Measurements from ENCODE around the gene GPLD1.
"Not testable (repeated sequence)": the region's sequence is repeated elsewhere in the genome, so short reads cannot be mapped to it uniquely, and the experiment has no call there.

The GPLD1 gene

DNA sequence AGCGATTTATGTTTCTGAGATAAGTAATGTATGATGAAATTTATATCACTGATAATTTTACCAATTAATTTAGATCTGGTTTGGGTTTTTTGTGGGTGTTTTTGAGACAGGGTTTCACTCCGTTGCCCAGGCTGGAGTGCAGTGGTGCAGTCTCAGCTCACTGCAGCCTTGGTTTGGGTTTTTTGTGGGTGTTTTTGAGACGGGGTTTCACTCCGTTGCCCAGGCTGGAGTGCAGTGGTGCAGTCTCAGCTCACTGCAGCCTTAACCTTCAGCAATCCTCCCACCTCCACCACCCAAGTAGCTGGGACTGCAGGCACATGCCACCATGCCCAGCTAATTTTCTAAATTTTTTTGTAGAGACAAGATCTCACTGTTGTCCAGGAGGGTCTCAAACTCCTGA lies 73.6 kb downstream of the GPLD1 start:
- no peak for DNase-seq (ENCODE audit: low read depth in 3 of 3, low spot score in 1 of 3)

DNA sequence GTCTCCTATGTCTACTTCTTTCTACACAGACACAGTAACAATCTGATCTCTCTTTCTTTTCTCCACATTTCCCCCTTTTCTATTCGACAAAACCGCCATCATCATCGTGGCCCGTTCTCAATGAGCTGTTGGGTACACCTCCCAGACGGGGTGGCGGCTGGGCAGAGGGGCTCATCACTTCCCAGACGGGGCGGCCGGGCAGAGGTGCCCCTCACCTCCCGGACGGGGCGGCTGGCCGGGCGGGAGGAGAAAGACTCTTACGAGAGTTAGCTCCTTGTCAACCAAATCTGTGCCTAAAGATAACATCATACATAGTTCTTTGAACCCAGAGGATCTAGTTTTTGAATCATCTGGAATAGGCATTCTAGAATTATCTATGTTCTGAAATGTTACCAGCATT lies 74.8 kb downstream of the GPLD1 start:
- not testable (repeated sequence) for DNase-seq (ENCODE audit: low read depth in 3 of 3, low spot score in 1 of 3)

DNA sequence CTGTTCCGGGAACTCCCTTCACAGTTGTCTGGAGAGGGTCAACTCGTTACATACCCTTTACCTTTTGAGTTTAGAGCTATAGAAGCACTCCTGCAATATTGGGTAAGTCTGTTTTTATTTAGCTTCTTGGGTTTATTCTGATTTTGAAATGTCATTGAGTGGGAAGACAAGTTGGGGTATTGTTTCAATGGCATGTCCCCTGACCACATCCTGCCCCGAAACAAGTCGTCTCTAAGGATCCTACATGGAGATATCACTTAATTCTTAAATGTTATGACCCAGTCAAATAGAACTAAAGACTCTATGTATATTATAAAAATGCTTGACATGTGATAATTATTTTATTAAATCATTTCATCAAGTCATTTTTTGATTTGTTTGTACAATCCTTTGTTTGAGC lies 77.1 kb downstream of the GPLD1 start:
- no peak for DNase-seq (ENCODE audit: low read depth in 3 of 3, low spot score in 1 of 3)

DNA sequence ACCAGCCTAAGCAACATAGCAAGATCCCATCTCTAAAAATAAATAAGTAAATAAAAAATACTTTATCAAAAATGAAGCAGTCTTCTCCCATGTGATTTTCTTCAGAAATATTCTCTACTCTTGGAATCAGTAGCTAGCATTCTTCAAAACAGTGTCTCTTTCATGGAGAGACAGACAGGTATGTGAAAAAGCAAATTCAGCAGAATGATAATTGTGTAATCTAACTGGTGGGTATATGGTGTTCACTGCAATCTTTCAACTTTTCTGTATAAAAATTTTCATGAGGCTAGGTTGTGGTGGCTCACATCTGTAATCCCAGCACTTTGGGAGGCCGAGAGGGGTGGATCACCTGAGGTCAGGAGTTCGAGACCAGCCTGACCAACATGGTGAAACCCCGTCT lies 78.8 kb downstream of the GPLD1 start:
- DNase-seq (ENCODE audit: low read depth in 3 of 3, low spot score in 1 of 3), result no peak

DNA sequence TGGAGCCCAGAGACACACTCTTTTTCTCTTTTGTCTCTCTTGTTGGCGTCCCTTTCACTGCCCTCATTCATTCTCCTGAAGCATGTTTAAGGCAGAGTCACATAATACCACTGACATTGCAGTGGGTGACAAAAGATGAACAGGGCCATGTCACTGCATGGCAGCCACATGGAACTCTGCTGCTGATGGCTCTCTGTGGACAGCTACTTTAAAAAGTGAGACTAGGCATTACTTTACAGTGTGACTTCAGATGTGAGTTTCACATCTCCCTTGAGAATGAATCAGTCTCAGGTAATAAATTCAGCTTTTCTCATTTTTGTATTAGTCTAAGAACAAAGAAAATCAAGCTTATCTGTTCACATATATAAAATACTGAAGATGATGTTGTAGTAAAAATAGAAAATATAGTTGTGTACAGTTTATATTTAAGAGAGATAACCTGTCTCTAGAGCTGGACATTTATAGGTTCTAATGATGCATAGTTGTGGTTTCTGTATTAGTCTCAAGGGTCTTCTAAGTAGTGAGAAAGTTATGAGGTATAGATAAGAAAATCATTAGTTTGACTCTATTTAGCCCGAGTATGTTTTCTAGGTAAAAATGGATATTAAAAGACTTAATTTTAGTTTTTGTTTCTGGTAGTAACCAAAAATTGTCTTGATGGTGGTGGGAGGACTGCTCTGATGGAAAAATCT lies 80.5 kb downstream of the GPLD1 start:
- DNase-seq (ENCODE audit: low read depth in 3 of 3, low spot score in 1 of 3), result no peak

DNA sequence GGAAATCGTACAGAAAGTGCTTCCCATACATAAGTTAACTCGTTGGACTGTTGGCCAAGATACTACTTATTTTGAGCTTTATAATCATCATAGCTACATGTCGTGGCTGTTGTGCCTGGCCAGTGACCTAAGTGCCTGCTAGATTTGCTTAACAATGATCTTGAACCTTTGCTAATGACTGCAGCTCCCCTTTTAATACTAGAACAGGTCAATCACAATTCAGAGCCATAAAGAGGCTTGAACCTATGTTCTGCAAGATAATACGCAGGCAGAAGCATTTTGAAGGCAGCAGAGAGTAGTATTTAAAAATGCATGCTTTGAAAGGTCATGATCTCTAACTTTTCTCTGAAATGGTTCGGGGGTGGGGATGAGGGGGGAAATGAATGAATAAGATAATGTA lies 84.1 kb downstream of the GPLD1 start:
- DNase-seq (ENCODE audit: low read depth in 3 of 3, low spot score in 1 of 3), result no peak

DNA sequence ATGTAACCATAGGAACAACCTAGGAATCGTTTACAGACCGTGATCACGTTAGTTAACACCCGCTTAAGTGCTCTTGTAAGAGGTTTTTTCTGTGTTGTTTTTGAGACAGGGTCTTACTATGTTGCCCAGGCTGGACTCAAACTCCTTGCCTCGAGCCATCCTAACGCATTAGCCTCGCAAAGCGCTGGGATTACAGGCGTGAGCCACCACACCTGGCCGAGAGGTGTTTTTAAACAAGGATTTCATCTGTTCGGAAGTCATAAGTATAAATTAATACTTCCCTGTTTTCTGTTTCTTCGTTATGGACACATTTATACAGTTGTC lies 85.9 kb downstream of the GPLD1 start:
- DNase-seq (ENCODE audit: low read depth in 3 of 3, low spot score in 1 of 3), result no peak

DNA sequence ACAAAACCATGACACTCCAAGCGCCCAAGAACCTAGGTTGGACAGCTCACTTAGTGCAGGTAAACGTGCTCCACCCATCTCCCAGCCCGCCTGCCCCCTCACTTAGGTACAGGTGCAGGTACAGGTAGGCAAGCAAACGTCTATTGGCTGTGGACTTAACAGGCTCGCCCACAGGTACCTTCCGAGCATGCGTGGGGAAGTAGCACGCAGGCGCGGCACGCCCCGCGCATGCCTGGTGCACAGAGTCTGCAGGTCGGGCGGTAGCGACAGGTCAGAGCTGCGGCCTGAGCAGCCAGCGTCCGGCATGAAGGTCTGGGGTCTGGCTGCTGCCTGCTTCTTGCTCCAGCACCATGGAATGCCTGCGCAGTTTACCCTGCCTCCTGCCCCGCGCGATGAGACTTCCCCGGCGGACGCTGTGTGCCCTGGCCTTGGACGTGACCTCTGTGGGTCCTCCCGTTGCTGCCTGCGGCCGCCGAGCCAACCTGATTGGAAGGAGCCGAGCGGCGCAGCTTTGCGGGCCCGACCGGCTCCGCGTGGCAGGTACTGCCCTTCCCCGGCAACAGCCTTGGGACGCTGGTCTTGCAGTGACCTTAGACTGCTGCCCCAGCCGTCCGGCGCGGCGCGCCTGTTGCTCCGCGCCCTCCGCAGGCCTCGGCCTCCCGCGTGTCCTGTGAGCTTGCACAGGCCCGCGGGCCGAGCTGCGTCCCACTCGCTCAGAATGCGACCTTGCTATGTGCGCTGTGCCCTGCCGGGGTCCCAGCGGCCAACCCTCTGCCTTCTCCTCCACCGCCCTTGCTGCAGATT lies 86.5 kb downstream of the GPLD1 start, which contains the start of gene MRS2:
Gene MRS2 (plus strand): TSS at position 240 of the 804 bp plus-strand sequence. CDS start 111 bp downstream, at position 351.
- DNase-seq (ENCODE audit: low read depth in 3 of 3, low spot score in 1 of 3), result peak; percentile 49 to 63 (median 58)

DNA sequence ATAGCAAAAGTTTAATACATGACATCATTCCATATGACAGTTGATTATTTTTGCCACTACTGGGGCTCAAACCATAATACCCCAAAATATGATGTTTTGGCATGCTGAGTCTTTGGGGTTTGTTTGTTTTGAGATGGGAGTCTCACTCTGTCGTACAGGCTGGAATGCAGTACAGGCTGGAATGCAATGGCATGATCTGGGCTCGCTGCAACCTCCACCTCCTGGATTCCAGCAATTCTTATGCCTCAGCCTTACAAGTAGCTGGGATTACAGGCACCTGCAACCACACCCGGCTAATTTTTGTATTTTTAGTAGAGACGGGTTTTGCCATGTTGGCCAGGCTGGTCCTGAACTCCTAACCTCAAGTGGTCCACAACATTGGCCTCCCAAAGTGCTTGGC lies 87.9 kb downstream of the GPLD1 start:
- no peak for DNase-seq (ENCODE audit: low read depth in 3 of 3, low spot score in 1 of 3)

DNA sequence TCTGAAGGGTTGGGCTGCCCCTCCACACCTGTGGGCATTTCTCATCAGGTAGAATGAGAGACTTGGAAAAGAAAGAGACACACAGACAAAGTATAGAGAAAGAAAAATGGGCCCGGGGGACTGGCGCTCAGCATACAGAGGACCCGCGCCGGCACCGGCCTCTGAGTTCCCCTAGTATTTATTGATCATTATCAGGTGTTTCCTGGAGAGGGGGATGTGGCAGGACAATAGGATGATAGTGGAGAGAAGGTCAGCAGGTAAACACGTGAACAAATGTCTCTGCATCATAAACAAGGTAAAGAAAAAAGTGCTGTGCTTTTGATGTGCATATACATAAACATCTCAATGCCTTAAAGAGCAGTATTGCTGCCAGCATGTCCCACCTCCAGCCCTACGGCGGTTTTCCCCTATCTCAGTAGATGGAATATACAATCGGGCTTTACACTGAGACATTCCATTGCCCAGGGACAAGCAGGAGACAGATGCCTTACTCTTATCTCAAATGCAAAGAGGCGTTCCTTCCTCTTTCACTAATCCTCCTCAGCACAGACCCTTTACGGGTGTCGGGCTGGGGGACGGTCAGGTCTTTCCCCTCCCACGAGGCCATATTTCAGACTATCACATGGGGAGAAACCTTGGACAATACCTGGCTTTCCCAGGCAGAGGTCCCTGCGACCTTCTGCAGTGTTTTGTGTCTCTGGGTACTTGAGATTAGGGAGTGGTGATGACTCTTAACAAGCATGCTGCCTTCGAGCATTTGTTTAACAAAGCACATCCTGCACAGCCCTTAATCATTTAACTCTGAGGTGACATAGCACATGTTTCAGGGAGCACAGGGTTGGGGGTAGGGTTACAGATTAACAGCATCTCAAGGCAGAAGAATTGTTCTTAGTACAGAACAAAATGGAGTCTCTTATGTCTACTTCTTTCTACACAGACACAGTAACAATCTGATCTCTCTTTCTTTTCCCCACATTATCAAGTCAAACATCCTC lies 89.0 kb downstream of the GPLD1 start:
- not testable (repeated sequence) for DNase-seq (ENCODE audit: low read depth in 3 of 3, low spot score in 1 of 3)

DNA sequence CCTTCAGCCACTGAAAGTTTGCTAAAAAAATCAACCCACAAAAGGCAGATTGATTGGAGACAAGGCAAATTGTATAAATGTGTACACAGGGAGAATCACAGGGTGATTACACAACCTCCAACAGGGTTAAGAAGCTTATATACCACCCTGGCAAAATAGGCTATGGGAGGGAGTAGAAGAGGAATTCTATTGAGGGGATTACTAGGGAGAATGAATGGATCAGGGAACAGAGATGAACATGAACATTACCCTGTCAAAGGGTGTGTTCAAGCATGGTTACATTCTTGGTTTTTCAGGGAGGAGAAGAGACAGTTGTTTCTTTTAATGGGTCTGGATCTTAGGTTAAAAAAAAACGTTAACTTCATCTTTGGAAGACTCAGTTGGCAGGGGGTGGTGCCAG lies 91.7 kb downstream of the GPLD1 start:
- DNase-seq (ENCODE audit: low read depth in 3 of 3, low spot score in 1 of 3), result no peak

DNA sequence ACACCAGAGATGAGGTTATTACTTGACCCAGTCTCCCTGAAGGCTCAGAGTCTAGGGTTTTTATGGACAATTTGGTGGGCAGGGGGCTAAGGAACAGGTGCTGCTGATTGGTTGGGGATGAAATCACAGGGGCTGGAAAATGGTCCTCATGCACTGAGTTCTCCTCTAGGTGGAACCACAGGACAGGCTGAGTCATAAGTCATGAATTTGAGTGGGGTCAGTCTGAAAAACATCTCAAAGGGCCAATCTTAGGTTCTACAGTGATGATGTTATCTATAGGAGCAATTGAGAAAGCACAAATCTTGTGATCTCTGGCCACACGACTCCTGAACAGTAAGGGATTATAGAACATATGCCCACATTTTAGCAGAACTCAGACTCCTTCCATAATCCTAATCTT lies 92.6 kb downstream of the GPLD1 start:
- DNase-seq (ENCODE audit: low read depth in 3 of 3, low spot score in 1 of 3), result no peak

DNA sequence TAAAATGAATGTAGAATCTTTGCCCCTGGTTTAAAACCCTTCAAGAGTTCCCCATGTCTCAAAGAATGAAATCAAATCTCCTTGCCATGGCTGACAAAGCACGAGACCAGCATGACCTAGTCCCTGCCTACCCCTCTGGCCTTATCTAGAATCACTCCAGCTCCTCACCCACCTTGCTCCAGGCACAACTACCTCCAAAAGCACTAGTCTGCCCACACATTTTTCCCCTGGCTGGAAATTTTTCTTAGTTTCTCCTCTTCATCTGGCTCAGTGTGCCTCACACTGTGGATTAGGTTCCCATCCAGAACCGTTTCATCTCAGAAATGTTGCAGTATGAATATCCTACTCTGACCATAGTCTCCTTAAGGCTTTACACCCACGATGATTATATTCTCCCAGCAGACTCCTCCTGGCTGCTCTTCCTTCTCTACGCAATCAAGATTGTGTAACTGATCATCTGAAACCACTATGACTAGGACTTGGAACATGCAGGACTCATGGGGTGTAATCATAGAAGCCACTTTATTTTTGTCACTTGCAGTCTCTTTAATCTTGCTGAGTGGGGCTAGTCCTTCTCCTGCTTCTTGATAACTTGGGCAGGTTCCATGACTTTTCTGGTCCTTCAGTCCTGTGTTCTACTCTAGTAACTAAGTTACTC lies 94.5 kb downstream of the GPLD1 start:
- no peak for DNase-seq (ENCODE audit: low read depth in 3 of 3, low spot score in 1 of 3)

DNA sequence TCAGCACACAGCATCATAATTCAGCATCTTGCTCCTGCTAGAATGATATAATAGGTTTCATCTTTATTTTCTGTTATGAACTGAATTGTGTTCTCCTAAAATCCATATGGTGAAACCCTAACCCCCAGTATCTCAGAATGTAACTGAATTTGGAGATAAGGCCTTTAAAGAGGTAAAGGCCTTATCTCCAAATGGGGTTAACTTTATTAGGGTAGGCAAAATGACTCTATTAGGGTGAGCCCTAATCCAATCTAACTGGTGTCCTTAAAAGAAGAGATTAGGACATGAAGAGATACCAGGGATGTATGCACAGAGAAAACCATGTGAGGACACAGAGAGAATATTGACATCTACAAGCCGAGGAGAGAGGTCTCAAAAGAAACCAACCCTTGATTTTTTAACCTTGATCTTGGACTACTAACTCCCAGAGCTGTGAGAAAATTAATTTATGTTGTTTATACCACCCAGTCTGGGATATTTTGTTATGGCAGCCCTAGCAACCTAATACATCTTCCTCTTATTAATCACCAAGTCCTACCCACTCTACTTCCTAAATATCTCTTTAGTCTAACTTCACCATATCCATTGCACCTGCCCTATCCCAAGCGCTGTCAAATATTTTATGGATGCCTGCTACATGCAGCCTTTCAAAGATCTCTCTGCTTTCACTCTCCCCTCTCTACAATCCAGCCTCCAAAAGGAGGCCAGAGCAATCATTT lies 95.2 kb downstream of the GPLD1 start:
- DNase-seq (ENCODE audit: low read depth in 3 of 3, low spot score in 1 of 3), result no peak

DNA sequence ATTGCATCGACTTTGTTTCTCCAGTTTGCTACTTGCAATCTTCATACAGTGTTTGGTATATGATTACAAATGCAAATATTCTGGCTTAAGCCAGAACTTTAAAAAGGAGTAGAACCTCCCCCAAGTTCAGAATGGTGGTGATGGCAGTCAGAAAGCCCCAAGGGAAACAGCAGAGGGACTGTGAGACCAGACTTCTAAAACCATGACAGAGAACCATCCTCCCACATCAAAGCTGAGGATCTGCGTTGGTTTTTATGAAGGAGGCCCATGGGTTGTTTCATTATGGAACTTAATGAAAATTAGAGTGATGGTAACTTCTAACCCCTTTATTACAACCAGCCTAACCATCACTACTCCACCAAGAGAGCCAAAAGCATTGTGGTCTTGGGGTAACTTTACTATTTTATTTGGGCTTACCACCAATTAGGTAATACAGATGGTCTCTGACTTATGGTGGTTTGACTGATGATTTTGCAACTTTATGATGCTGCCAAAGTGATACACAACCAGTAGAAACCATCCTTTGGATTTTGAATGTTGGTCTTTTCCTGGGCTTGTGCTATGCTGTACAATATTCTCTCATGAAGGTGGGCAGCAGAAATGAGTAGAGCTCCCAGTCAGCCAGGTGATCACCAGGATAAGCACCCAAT lies 97.5 kb downstream of the GPLD1 start:
- no peak for DNase-seq (ENCODE audit: low read depth in 3 of 3, low spot score in 1 of 3)

DNA sequence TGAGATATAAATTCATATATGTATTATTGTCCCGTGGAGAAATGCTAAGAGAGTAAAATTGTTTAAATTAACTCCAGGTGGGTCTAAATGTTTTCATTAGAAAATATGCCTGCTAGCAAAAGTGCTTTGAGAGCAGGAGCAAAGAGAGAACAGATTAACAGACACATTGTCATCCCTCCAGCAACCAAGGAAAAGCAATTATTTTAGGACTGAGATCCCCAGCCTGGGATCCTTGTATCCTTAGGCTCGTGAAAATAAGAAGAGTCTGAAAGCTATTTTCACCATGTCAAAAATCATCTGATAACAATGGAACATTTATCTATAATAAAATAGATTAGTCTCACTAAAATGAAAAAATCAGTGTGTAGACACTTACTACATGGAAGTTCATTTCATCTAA lies 98.2 kb downstream of the GPLD1 start:
- DNase-seq (ENCODE audit: low read depth in 3 of 3, low spot score in 1 of 3), result no peak

DNA sequence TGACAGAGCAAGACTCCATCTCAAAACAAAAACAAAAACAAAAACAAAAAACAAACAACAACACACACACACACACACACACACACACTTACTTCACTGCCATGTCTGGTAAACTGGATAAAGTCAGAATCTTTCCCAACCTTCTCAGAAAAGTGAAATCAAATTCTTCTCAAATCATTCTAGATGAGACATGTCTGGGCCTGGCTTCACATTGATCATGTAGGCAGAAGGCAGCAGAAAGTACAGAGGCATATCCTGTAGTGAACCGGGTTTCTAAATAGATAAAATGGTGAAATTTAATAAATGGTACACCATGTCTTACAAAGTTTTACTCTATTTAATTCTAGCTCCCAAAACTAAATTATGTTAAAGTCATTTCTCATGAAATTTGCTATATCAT lies 101.6 kb downstream of the GPLD1 start:
- no peak for DNase-seq (ENCODE audit: low read depth in 3 of 3, low spot score in 1 of 3)

DNA sequence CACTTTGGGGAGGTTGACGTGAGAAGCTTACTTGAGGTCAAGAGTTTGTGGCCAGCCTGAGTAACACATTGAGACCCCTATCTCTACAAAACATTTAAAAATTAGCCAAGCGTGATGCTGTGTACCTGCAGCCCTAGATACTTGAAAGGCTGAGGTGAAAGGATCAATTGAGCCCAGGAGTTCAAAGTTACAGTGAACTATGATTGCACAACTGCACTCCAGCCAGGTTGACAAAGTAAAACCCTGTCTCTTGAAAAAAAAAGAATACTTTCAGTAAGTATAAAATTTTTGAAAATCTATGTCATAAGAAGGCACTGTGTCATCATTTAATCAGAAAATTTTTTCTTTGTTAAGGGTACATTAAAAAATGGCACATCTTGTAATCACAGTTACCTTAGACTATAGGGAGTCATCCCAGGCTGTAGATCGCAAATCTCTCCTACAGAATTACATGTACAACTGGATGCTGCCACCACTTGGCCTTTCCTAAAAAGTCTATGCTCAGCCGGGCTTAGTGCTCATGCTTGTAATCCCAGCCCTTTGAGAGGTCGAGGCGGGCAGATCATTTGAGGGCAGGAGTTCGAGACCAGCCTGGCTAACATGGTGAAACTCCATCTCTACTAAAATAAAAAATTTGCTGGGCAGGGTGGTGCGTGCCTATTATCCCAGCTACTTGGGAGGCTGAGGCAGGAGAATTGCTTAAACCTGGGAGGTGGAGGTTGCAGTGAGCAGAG lies 103.7 kb downstream of the GPLD1 start:
- DNase-seq (ENCODE audit: low read depth in 3 of 3, low spot score in 1 of 3), result no peak
